Retinal pigment epithelial cell (primary cell): ENCODE measurements around the gene JMJD7.

Experiments
- DNase-seq: peaks from one replicate; pipeline ENCODE4 v3.0.0-alpha.2; 2010; ENCODE audit warnings: low read depth
- H3K4me3 ChIP-seq: 2 replicates; pipeline ENCODE4 v1.5.1; 2011; ENCODE audit warnings: mild to moderate bottlenecking, low read length, control low read depth, moderate library complexity
- CTCF ChIP-seq: conservative IDR thresholded peaks from 2 replicates; pipeline ENCODE4 v1.5.1; 2011; ENCODE audit warnings: low read depth, low read length, control low read depth, inconsistent platforms

Gene JMJD7

GRCh38 chr15:41869770-41870688 lies 42.1 kb downstream of the JMJD7 start:
- TF ChIP-seq CTCF, result no peak
- DNase-seq, result no peak
- no peak overlapping the region for H3K4me3 ChIP-seq

GRCh38 chr15:41870689-41871081 lies 42.8 kb downstream of the JMJD7 start:
- no peak overlapping the region for H3K4me3 ChIP-seq
- peak; percentile 5 for DNase-seq
- no peak for TF ChIP-seq CTCF

DNA sequence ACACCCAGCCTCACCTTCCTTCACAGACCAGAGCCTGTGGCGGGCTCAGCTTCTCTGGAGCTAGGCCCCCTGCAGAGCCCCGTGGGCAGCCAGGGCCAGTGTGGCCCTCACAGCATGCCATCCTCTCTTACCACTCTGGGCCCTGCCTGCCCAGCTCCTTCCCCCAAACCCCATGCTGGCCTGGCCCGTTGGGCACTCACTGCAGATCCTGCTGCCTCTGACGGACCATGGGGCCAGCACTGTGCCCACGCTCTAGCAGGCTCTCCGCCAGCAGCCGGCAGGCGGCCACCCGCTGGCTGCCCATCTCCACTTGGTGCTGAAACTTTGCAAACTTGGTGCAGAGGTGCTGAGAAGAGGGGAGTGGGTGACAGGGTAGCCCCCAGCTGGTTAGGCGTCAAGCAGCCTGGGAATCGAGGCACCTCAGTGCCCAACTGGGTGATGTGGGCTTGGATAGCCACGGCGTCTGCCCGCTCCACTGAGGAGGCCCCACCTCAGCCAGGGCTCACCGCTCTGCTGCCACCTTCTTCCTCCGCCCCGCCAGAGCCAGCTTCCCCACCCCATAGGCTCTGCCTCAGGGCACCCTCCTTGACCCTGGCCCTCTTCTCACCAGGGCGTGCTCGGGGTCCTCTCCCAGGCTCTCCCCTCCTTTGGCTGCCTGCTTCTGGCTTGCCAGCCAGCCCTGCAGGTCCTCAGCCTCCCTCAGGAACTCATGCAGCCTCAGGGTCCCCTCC lies 43.4 kb downstream of the JMJD7 start:
- no peak for DNase-seq
- no peak for TF ChIP-seq CTCF
- H3K4me3 ChIP-seq, result no peak overlapping the region

- H3K4me3 ChIP-seq, result no peak overlapping the region
- TF ChIP-seq CTCF, result no peak
- DNase-seq, result no peak
Measured at GRCh38 chr15:41872166-41872747, 44.4 kb downstream of the JMJD7 start.

GRCh38 chr15:41873711-41874110 lies 45.8 kb downstream of the JMJD7 start:
- DNase-seq, result no peak
- TF ChIP-seq CTCF, result no peak
- no peak overlapping the region for H3K4me3 ChIP-seq

GRCh38 chr15:41874736-41875135 lies 46.8 kb downstream of the JMJD7 start:
- no peak for DNase-seq
- TF ChIP-seq CTCF, result no peak
- H3K4me3 ChIP-seq, result no peak overlapping the region
